ENCODE data around the gene NFIX. TPM values are rescaled to one million over a fixed set of nuclear protein-coding genes. Genes with fewer than 3 reads are reported as not detected.

Gene NFIX
- total and polyA plus RNA-seq, 2 donors, result 2.0 to 10.5 TPM

DNA sequence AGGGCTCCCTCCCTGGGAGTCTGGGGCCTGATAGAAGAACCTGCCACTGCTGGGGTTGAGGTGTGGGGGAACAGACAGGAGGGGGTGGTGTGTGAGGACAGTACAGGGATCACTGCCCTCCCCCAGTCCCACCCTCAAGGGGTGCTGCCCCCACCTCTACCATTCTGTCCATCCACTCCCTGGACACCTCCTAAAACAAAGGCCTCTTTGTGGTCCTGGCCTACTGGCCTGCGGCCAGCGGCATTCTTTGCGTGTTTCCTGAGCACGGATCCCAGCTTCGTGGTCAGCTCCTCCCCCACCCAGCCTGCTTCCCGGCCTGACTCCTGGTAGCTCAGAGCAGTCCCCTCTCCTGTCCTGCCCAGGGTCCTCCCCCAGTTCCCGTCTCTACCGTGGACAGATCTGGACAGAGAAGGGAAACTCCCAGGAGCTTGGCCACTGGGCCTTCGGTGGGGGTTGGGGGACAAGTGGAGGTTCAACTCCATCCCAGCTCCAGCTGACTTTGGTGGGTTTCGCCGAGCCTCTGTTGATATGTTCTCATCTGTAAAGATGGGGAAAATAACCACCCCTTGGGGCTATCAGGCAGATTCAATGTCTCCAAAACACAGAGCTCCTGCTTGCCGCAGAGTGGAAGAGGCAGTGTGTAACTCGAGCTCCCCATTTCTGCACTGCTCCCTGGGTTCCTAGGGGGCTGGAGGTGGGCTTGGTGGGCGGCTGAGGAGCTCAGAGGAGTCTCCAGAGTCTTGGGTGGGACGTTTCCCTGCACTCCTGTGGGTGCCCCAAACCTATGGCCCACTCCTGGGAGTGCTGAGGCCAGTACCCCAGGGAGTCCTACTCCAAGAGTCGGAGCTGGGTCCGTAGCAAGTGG is 58.7 kb downstream of the NFIX start:
- H3K4me1 ChIP-seq (ENCODE audit: control insufficient read depth in 2 of 2, insufficient read depth in 2 of 2, low read length in 2 of 2), result peaks cover 13 to 52% of the 10 kb centered on the region in 2 donors
- WGBS, result 91% methylated on average over 17 of the region's 17 CpGs
- H3K36me3 ChIP-seq (ENCODE audit: control insufficient read depth in 2 of 2, insufficient read depth in 2 of 2, low read length in 1 of 2), result no peaks in the 10 kb centered on the region
- no peaks in the 10 kb centered on the region for H3K9me3 ChIP-seq (ENCODE audit: control insufficient read depth in 2 of 2, insufficient read depth in 1 of 2, low read length in 1 of 2)
- H3K4me3 ChIP-seq (ENCODE audit: low read length in 2 of 2), result no peak overlapping the region
- peak overlapping the region; percentile 61 to 64 for H3K27ac ChIP-seq (ENCODE audit: low read depth in 1 of 2, low read length in 1 of 2)
- peaks cover 0 to 63% of the 10 kb centered on the region in 2 donors for H3K27me3 ChIP-seq (ENCODE audit: control insufficient read depth in 2 of 2, insufficient read depth in 1 of 2, low read length in 1 of 2)
- no peak for DNase-seq (ENCODE audit: low read depth in 6 of 9, low spot score in 9 of 9)

DNA sequence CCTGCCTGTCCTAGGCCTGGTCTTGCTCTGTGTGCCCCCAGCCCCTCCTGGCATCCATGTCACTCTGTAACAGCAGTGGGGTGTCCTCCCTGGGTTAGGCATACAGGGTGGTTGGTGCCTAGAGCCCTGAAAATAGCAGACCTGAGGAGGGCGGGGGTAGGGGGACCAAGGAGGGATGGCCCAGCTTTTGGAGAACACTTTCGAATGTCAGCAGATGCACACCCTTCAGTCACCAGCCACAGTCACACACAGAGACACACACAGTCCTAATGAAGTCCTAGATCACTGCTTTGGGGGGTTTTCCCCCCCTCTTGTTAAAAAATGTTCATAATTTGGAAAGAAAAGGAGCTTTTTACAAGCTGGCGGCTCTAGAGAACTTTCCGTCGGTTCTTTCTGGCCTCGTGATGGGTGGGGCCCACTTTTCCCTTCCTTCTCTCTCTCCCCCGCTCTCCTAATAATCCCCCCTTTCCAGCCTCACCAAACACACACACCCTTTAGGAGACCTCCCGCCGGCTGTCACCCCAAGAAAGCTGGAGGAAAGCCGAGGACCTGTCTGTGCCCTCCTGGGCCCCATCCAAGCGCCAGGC is 59.4 kb downstream of the NFIX start:
- Histone ChIP-seq H3K4me1 (ENCODE audit: control insufficient read depth in 2 of 2, insufficient read depth in 2 of 2, low read length in 2 of 2) (peaks cover 13 to 52% of the 10 kb centered on the region in 2 donors), H3K4me3 (ENCODE audit: low read length in 2 of 2) (no peak overlapping the region), H3K27me3 (ENCODE audit: control insufficient read depth in 2 of 2, insufficient read depth in 1 of 2, low read length in 1 of 2) (peaks cover 0 to 69% of the 10 kb centered on the region in 2 donors), H3K9me3 (ENCODE audit: control insufficient read depth in 2 of 2, insufficient read depth in 1 of 2, low read length in 1 of 2) (no peaks in the 10 kb centered on the region), H3K36me3 (ENCODE audit: control insufficient read depth in 2 of 2, insufficient read depth in 2 of 2, low read length in 1 of 2) (no peaks in the 10 kb centered on the region), H3K27ac (ENCODE audit: low read depth in 1 of 2, low read length in 1 of 2) (peak overlapping the region; percentile 61 to 64)
- no peak for DNase-seq (ENCODE audit: low read depth in 6 of 9, low spot score in 9 of 9)
- WGBS, result 87% methylated on average over 11 of the region's 11 CpGs

DNA sequence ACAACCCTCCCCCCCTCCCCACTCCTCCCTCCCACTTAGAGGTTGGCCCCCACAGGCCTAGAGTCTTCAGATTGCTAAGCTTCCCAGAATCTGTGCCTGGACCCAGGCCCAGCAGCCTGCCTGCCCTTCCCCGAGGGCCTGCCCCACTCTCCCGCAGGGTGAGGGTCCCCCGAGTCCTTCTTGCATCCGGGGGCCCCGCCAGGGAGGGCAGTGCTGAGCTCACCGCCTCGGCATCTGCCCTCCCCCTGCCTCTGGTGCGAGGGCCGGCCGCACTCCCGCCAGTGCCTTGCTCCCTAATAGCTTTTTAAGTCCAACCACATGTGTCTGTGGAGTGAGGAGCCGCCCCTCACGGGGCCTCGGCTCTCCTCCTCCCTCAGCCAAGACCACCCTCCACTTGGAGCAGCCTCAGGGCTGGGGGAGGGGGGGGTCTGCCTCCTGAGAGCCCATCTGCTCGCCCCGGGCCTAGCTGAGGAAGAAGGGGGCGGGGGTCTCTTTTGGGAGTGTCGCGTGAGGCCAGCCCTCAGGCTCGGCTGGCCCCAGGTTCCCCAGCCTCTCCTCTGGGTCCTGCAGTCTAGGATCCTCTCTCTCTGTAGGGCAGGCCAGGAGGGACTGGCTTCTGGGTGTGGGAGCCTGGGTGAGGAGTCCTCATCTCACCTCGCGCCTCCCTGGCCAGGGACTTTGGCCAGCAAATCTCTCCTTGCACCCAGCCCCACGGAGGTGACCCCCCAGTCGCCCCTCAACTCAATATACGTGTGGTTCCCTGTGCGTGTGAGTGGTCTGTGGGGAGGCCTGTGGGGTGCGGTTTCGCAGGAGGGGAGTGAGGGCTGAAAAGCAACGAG is 60.2 kb downstream of the NFIX start:
- H3K27me3 ChIP-seq (ENCODE audit: control insufficient read depth in 2 of 2, insufficient read depth in 1 of 2, low read length in 1 of 2), result peaks cover 2 to 76% of the 10 kb centered on the region in 2 donors
- 84% methylated on average over 29 of the region's 29 CpGs for WGBS
- no peaks in the 10 kb centered on the region for H3K9me3 ChIP-seq (ENCODE audit: control insufficient read depth in 2 of 2, insufficient read depth in 1 of 2, low read length in 1 of 2)
- peak overlapping the region; percentile 61 for H3K27ac ChIP-seq (ENCODE audit: low read depth in 1 of 2, low read length in 1 of 2)
- peaks cover 13 to 53% of the 10 kb centered on the region in 2 donors for H3K4me1 ChIP-seq (ENCODE audit: control insufficient read depth in 2 of 2, insufficient read depth in 2 of 2, low read length in 2 of 2)
- H3K36me3 ChIP-seq (ENCODE audit: control insufficient read depth in 2 of 2, insufficient read depth in 2 of 2, low read length in 1 of 2), result no peaks in the 10 kb centered on the region
- DNase-seq (ENCODE audit: low read depth in 6 of 9, low spot score in 9 of 9), result no peak
- no peak overlapping the region for H3K4me3 ChIP-seq (ENCODE audit: low read length in 2 of 2)

GRCh38 chr19:13056052-13056660 is 60.9 kb downstream of the NFIX start:
- Histone ChIP-seq H3K27me3 (ENCODE audit: control insufficient read depth in 2 of 2, insufficient read depth in 1 of 2, low read length in 1 of 2) (peaks cover 9 to 81% of the 10 kb centered on the region in 2 donors), H3K4me3 (ENCODE audit: low read length in 2 of 2) (no peak overlapping the region), H3K36me3 (ENCODE audit: control insufficient read depth in 2 of 2, insufficient read depth in 2 of 2, low read length in 1 of 2) (no peaks in the 10 kb centered on the region), H3K4me1 (ENCODE audit: control insufficient read depth in 2 of 2, insufficient read depth in 2 of 2, low read length in 2 of 2) (peaks cover 10 to 57% of the 10 kb centered on the region in 2 donors), H3K27ac (ENCODE audit: low read depth in 1 of 2, low read length in 1 of 2) (peak overlapping the region; percentile 61), H3K9me3 (ENCODE audit: control insufficient read depth in 2 of 2, insufficient read depth in 1 of 2, low read length in 1 of 2) (peaks cover 0 to under 1% of the 10 kb centered on the region in 2 donors)
- DNase-seq (ENCODE audit: low read depth in 6 of 9, low spot score in 9 of 9), result no peak
- 74% methylated on average over 17 of the region's 17 CpGs for WGBS

GRCh38 chr19:13057147-13057572 is 61.9 kb downstream of the NFIX start:
- Histone ChIP-seq H3K4me1 (ENCODE audit: control insufficient read depth in 2 of 2, insufficient read depth in 2 of 2, low read length in 2 of 2) (peaks cover 4 to 55% of the 10 kb centered on the region in 2 donors), H3K9me3 (ENCODE audit: control insufficient read depth in 2 of 2, insufficient read depth in 1 of 2, low read length in 1 of 2) (peaks cover 0 to 2% of the 10 kb centered on the region in 2 donors), H3K27ac (ENCODE audit: low read depth in 1 of 2, low read length in 1 of 2) (no peak overlapping the region), H3K4me3 (ENCODE audit: low read length in 2 of 2) (no peak overlapping the region), H3K27me3 (ENCODE audit: control insufficient read depth in 2 of 2, insufficient read depth in 1 of 2, low read length in 1 of 2) (peaks cover 10 to 83% of the 10 kb centered on the region in 2 donors), H3K36me3 (ENCODE audit: control insufficient read depth in 2 of 2, insufficient read depth in 2 of 2, low read length in 1 of 2) (no peaks in the 10 kb centered on the region)
- DNase-seq (ENCODE audit: low read depth in 6 of 9, low spot score in 9 of 9), result no peak
- WGBS, result 93% methylated on average over 15 of the region's 15 CpGs

- Histone ChIP-seq H3K27ac (ENCODE audit: low read depth in 1 of 2, low read length in 1 of 2) (no peak overlapping the region), H3K36me3 (ENCODE audit: control insufficient read depth in 2 of 2, insufficient read depth in 2 of 2, low read length in 1 of 2) (no peaks in the 10 kb centered on the region), H3K9me3 (ENCODE audit: control insufficient read depth in 2 of 2, insufficient read depth in 1 of 2, low read length in 1 of 2) (peaks cover 0 to 2% of the 10 kb centered on the region in 2 donors), H3K4me1 (ENCODE audit: control insufficient read depth in 2 of 2, insufficient read depth in 2 of 2, low read length in 2 of 2) (peaks cover 4 to 49% of the 10 kb centered on the region in 2 donors), H3K4me3 (ENCODE audit: low read length in 2 of 2) (no peak overlapping the region), H3K27me3 (ENCODE audit: control insufficient read depth in 2 of 2, insufficient read depth in 1 of 2, low read length in 1 of 2) (peaks cover 10 to 83% of the 10 kb centered on the region in 2 donors)
- no peak for DNase-seq (ENCODE audit: low read depth in 6 of 9, low spot score in 9 of 9)
- WGBS, result 85% methylated on average over 2 of the region's 2 CpGs
Observed at GRCh38 chr19:13057744-13058143, 62.5 kb downstream of the NFIX start.

GRCh38 chr19:13058951-13059660 is 63.8 kb downstream of the NFIX start:
- no peak for DNase-seq (ENCODE audit: low read depth in 6 of 9, low spot score in 9 of 9)
- no peaks in the 10 kb centered on the region for H3K36me3 ChIP-seq (ENCODE audit: control insufficient read depth in 2 of 2, insufficient read depth in 2 of 2, low read length in 1 of 2)
- peaks cover 4 to 40% of the 10 kb centered on the region in 2 donors for H3K4me1 ChIP-seq (ENCODE audit: control insufficient read depth in 2 of 2, insufficient read depth in 2 of 2, low read length in 2 of 2)
- H3K9me3 ChIP-seq (ENCODE audit: control insufficient read depth in 2 of 2, insufficient read depth in 1 of 2, low read length in 1 of 2), result peaks cover 0 to 2% of the 10 kb centered on the region in 2 donors
- WGBS, result 97% methylated on average over 12 of the region's 12 CpGs
- peaks cover 10 to 91% of the 10 kb centered on the region in 2 donors for H3K27me3 ChIP-seq (ENCODE audit: control insufficient read depth in 2 of 2, insufficient read depth in 1 of 2, low read length in 1 of 2)
- H3K4me3 ChIP-seq (ENCODE audit: low read length in 2 of 2), result no peak overlapping the region
- no peak overlapping the region for H3K27ac ChIP-seq (ENCODE audit: low read depth in 1 of 2, low read length in 1 of 2)

DNA sequence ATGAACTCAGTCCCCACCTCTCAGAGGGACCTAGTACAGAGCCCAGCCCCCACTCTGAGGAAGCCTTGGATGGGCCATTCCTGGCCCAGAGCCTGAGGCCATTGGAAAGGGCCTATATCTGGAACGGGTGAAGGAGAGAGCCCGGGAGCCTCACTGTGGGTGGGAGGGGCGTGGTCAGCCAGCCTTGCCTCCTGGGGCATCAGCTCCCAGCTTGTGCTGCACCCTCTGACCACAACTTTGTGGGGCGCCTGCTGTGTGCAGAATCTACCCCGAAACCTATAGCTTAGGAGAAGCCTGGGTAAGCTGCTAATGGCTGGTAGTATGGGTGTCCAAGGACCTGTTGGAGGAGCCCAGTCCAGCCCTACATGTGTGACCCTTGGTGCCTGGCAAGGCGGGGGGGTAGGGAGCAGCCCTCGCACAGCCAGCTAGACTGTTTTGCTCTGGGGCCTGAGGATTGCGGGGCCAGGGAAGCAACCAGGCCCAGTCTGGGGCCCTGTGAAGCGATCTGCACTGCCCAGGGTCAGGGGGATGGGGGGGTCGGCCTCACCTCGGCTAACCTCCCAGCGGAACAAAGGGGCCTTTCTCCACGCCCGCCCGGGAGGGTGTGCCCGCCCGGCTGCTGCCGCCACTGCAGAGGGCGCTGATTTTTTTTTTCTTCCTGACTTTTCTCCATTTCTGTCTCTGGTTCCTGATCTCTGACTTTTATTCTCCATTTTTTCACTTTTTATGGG is 65.1 kb downstream of the NFIX start:
- peaks cover 10 to 82% of the 10 kb centered on the region in 2 donors for H3K27me3 ChIP-seq (ENCODE audit: control insufficient read depth in 2 of 2, insufficient read depth in 1 of 2, low read length in 1 of 2)
- no peak for DNase-seq (ENCODE audit: low read depth in 6 of 9, low spot score in 9 of 9)
- no peak overlapping the region for H3K27ac ChIP-seq (ENCODE audit: low read depth in 1 of 2, low read length in 1 of 2)
- H3K9me3 ChIP-seq (ENCODE audit: control insufficient read depth in 2 of 2, insufficient read depth in 1 of 2, low read length in 1 of 2), result peaks cover 0 to 2% of the 10 kb centered on the region in 2 donors
- peaks cover 4 to 31% of the 10 kb centered on the region in 2 donors for H3K4me1 ChIP-seq (ENCODE audit: control insufficient read depth in 2 of 2, insufficient read depth in 2 of 2, low read length in 2 of 2)
- H3K4me3 ChIP-seq (ENCODE audit: low read length in 2 of 2), result no peak overlapping the region
- 54% methylated on average over 19 of the region's 19 CpGs for WGBS
- H3K36me3 ChIP-seq (ENCODE audit: control insufficient read depth in 2 of 2, insufficient read depth in 2 of 2, low read length in 1 of 2), result no peaks in the 10 kb centered on the region
